Skeletal muscle tissue (tissue), 4 donors: ENCODE measurements around the gene EIF2S1. TPM values are rescaled to one million over a fixed set of nuclear protein-coding genes. Genes with fewer than 3 reads are reported as not detected.
A peak's percentile ranks its signal among the peaks of the same experiment; 100 is the strongest.

ENCODE experiments used
- H3K27ac ChIP-seq: one replicate; pipeline ENCODE4 v1.7.0; 2013; ENCODE audit warnings: mild to moderate bottlenecking, low read depth, low read length, inconsistent platforms
- H3K27me3 ChIP-seq, 3 donors: one replicate each; pipeline ENCODE4 v1.7.0; 2013; ENCODE audit warnings: low read length in 3 of 3; ENCODE audit not compliant: control insufficient read depth in 3 of 3, insufficient read depth in 3 of 3
- H3K36me3 ChIP-seq, 3 donors: one replicate each; pipeline ENCODE4 v1.7.0; 2013; ENCODE audit warnings: low read length in 3 of 3; ENCODE audit not compliant: control insufficient read depth in 3 of 3, insufficient read depth in 3 of 3
- H3K4me1 ChIP-seq, 3 donors: one replicate each; pipeline ENCODE4 v1.7.0; 2013; ENCODE audit warnings: low read length in 3 of 3, mild to moderate bottlenecking in 3 of 3; ENCODE audit not compliant: control insufficient read depth in 3 of 3, insufficient read depth in 3 of 3
- H3K4me3 ChIP-seq, 3 donors: one replicate each; pipeline ENCODE4 v1.7.0; 2013; ENCODE audit warnings: low read length in 3 of 3
- H3K9ac ChIP-seq, 3 donors: one replicate each; pipeline ENCODE4 v1.7.0; 2013; ENCODE audit warnings: low read length in 3 of 3, mild to moderate bottlenecking in 3 of 3, moderate library complexity in 2 of 3, low read depth in 1 of 3
- H3K9me3 ChIP-seq, 3 donors: one replicate each; pipeline ENCODE4 v1.7.0; 2013; ENCODE audit warnings: low read length in 3 of 3; ENCODE audit not compliant: control insufficient read depth in 3 of 3
- total RNA-seq: library from RNA; depleted of rRNA; stranded (reverse); fragments of >200 nt; gene quantifications from one replicate; pipeline ENCODE4 v1.2.3, GENCODE V29; 2014
- donor health status: Osteomylitis.

Gene EIF2S1
- total RNA-seq, 1 donor from 2014 or later: 92.4 TPM

- Histone ChIP-seq H3K27ac (no peak overlapping the region), H3K9me3 (no peaks in the 10 kb centered on the region), H3K36me3 (peaks cover 22 to 51% (median 46%) of the 10 kb centered on the region in 3 donors), H3K27me3 (no peaks in the 10 kb centered on the region), H3K9ac (no peak overlapping the region), H3K4me3 (no peak overlapping the region), H3K4me1 (no peaks in the 10 kb centered on the region)
Measured at GRCh38 chr14:67343601-67344230, 16.4 kb upstream of the EIF2S1 start.

DNA sequence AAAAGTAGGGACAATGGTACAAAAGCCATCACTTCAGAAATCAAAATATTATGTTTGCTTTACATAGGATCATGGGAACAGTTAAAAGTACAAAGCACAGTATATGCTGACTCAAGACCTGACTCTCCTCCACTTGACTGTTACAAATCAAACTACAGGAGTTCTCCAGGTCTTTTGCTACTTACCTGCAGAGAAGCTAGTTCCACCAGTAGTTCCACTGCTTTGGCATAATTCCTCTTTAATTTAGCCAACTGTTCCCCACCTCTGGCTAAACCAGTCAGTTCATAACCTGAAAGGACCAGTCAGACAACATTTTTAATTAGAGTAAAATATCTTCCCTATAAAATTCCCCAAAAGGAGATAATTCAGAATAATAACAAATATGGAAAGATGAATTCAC lies 14.5 kb upstream of the EIF2S1 start:
- Histone ChIP-seq H3K9ac (no peak overlapping the region), H3K4me3 (no peak overlapping the region), H3K27me3 (no peaks in the 10 kb centered on the region), H3K36me3 (peaks cover 22 to 51% (median 51%) of the 10 kb centered on the region in 3 donors), H3K9me3 (no peaks in the 10 kb centered on the region), H3K4me1 (no peaks in the 10 kb centered on the region), H3K27ac (no peak overlapping the region)

DNA sequence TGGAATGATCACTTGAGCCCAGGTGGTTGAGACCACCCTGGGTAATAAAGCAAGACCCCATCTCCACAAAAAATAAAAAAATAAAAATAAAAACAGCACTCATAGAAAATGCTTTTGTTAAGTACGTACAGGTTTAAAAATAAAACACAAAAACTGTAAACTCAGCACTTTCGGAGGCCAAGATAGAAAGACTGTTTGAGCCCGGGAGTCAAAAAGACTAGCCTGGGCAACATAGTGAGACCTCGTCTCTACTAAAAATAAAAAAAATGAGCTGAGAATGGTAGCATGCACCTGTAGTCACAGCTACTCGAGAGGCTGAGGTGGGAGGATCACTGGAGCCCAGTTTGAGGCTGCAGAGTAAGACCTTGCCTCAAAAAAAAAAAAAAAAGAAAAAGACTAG lies 8.1 kb upstream of the EIF2S1 start:
- Histone ChIP-seq H3K27me3 (no peaks in the 10 kb centered on the region), H3K4me1 (peaks cover 0 to 2% (median 0%) of the 10 kb centered on the region in 3 donors), H3K4me3 (no peak overlapping the region), H3K27ac (no peak overlapping the region), H3K9ac (no peak overlapping the region), H3K36me3 (peaks cover 7 to 30% (median 28%) of the 10 kb centered on the region in 3 donors), H3K9me3 (no peaks in the 10 kb centered on the region)

GRCh38 chr14:67357186-67357968 lies 2.8 kb upstream of the EIF2S1 start:
- H3K4me3 ChIP-seq: no peak overlapping the region
- no peaks in the 10 kb centered on the region for H3K9me3 ChIP-seq
- H3K4me1 ChIP-seq: peaks cover 20 to 36% (median 28%) of the 10 kb centered on the region in 3 donors
- H3K27me3 ChIP-seq: no peaks in the 10 kb centered on the region
- peaks cover 0 to 3% (median 2%) of the 10 kb centered on the region in 3 donors for H3K36me3 ChIP-seq
- H3K9ac ChIP-seq: peak overlapping the region in 1 of 3 donors; percentile 3
- no peak overlapping the region for H3K27ac ChIP-seq

GRCh38 chr14:67357969-67358354 lies 2.2 kb upstream of the EIF2S1 start:
- no peak overlapping the region for H3K27ac ChIP-seq
- no peaks in the 10 kb centered on the region for H3K27me3 ChIP-seq
- H3K9ac ChIP-seq: peak overlapping the region in 1 of 3 donors; percentile 3
- peaks cover 0 to 3% (median 0%) of the 10 kb centered on the region in 3 donors for H3K36me3 ChIP-seq
- H3K9me3 ChIP-seq: no peaks in the 10 kb centered on the region
- no peak overlapping the region for H3K4me3 ChIP-seq
- peaks cover 20 to 38% (median 29%) of the 10 kb centered on the region in 3 donors for H3K4me1 ChIP-seq

- H3K9me3 ChIP-seq: no peaks in the 10 kb centered on the region
- H3K27me3 ChIP-seq: no peaks in the 10 kb centered on the region
- H3K4me1 ChIP-seq: peaks cover 20 to 38% (median 29%) of the 10 kb centered on the region in 3 donors
- H3K36me3 ChIP-seq: no peaks in the 10 kb centered on the region
- H3K27ac ChIP-seq: peak overlapping the region; percentile 97
- peak overlapping the region; percentile 91 to 99 (median 92) for H3K4me3 ChIP-seq
- peak overlapping the region; percentile 91 to 95 (median 92) for H3K9ac ChIP-seq
Measured at GRCh38 chr14:67358924-67359774, 979 bp upstream of the EIF2S1 start.

DNA sequence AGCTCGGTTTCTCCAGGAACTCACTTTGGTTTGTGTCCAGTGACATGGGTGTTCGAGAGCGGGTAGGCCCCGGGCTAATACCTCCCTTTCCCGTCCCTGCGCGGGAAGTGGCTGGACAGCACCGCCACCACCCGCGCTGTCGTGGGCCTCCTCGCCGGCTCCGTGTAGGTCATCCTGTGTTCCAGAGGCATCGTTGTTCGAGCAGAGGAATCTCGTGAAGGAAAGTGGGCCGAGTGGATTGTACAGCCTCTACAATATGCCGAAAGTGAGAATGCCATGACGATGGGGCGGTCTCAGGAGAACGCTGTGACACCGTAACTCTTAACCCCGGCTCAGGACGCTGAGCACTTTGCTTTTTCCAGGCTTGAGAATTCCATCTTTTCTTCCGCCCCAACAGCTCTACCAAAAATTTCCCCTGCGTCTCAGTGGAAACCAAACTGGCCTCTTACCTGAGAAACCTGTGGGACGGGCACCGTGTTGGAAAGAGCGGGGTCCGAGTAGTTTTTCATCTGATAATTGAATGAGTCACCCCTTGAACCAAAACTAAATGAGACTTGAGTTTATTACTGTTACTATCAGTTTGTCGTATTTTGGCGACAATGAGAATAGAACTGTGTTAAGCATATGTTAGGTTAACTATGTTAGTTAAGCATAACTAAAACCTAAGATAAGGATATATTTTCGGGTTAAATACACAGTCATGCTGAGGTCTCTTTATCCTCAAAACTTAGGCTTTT lies 510 bp downstream of the EIF2S1 start:
- H3K27ac ChIP-seq: peak overlapping the region; percentile 97
- no peaks in the 10 kb centered on the region for H3K27me3 ChIP-seq
- H3K36me3 ChIP-seq: peaks cover 0 to 10% (median 6%) of the 10 kb centered on the region in 3 donors
- H3K4me3 ChIP-seq: peak overlapping the region; percentile 86 to 99 (median 94)
- H3K9me3 ChIP-seq: no peaks in the 10 kb centered on the region
- H3K4me1 ChIP-seq: peaks cover 20 to 38% (median 29%) of the 10 kb centered on the region in 3 donors
- peak overlapping the region; percentile 76 to 98 (median 93) for H3K9ac ChIP-seq

- Histone ChIP-seq H3K27ac (no peak overlapping the region), H3K9ac (no peak overlapping the region), H3K4me3 (no peak overlapping the region), H3K36me3 (peaks cover 9 to 42% (median 33%) of the 10 kb centered on the region in 3 donors), H3K27me3 (no peaks in the 10 kb centered on the region), H3K9me3 (no peaks in the 10 kb centered on the region), H3K4me1 (peaks cover 12 to 19% (median 14%) of the 10 kb centered on the region in 3 donors)
Measured at GRCh38 chr14:67365476-67365875, 5.3 kb downstream of the EIF2S1 start.

- Histone ChIP-seq H3K9ac (no peak overlapping the region), H3K36me3 (peaks cover 13 to 65% (median 58%) of the 10 kb centered on the region in 3 donors), H3K4me3 (no peak overlapping the region), H3K9me3 (no peaks in the 10 kb centered on the region), H3K4me1 (no peaks in the 10 kb centered on the region), H3K27me3 (no peaks in the 10 kb centered on the region), H3K27ac (no peak overlapping the region)
Measured at GRCh38 chr14:67370830-67371229, 10.7 kb downstream of the EIF2S1 start.
